ENCODE measurements around the gene MRPS30. TPM values are rescaled to one million over a fixed set of nuclear protein-coding genes. Genes with fewer than 3 reads are reported as not detected.

The MRPS30 gene
- total RNA-seq, 6 experiments from 2014 or later = 23.5 to 71.2 (median 28.8) TPM

DNA sequence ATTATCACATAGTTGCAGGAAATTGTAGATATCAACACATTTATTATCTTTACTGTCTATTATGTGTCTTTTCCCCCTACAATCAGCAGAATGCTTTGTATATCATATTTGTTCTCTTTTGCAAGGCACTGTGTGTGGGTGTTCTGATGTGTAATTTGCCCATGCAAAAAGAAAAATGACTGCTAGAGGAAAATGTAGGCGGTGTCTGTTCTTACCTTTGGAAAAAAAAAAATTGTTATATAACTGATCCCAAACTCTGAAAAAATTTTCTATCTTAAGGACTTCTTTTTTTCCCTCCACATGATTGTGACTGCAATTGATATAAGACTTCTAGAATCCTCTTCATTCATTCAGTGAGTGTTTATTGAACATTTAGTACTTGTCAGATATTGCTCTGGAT is 24.5 kb downstream of the MRPS30 start:
- no peak for ATAC-seq
- intact Hi-C loops (cut with DNase I) = no loop called here
- 100% methylated on average over 1 of the region's 1 CpG for WGBS (ENCODE audit: insufficient coverage, low coverage, low lambda C conversion rate, missing lambda C conversion rate)
- Histone ChIP-seq H3K27ac (no peak overlapping the region), H3K4me1 (no peaks in the 10 kb centered on the region), H3K4me3 (no peak overlapping the region), H3K36me3 (no peaks in the 10 kb centered on the region), H3K9me3 (no peaks in the 10 kb centered on the region), H3K27me3 (no peaks in the 10 kb centered on the region)
- DNase-seq = no peak
- TF ChIP-seq POLR2A (IDR thresholded peaks at IDR 0.05) = no peak
- TF ChIP-seq, protein P1, sequence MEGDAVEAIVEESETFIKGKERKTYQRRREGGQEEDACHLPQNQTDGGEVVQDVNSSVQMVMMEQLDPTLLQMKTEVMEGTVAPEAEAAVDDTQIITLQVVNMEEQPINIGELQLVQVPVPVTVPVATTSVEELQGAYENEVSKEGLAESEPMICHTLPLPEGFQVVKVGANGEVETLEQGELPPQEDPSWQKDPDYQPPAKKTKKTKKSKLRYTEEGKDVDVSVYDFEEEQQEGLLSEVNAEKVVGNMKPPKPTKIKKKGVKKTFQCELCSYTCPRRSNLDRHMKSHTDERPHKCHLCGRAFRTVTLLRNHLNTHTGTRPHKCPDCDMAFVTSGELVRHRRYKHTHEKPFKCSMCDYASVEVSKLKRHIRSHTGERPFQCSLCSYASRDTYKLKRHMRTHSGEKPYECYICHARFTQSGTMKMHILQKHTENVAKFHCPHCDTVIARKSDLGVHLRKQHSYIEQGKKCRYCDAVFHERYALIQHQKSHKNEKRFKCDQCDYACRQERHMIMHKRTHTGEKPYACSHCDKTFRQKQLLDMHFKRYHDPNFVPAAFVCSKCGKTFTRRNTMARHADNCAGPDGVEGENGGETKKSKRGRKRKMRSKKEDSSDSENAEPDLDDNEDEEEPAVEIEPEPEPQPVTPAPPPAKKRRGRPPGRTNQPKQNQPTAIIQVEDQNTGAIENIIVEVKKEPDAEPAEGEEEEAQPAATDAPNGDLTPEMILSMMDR (IDR thresholded peaks at IDR 0.05) = no peak

DNA sequence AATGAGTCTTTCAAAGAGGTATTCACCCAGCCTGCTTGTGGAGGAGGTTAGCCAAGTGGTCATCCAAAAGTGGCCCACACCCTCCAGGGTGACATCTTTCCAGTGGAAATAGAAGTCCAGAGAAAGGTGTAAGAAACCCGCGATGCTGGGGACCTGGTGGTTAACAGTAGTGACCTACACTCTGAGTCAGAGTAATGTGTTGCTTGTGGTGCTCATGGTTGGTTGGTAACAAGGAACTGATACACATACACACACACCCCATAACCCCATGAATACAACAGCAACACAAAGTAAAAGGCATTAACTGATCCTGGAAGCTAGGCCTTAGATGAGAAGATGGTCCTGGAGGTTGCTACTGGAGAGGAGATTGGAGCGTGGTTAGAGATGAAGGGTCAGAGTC is 26.9 kb downstream of the MRPS30 start:
- DNase-seq (no peak), ATAC-seq (no peak)
- Histone ChIP-seq H3K27me3 (no peaks in the 10 kb centered on the region), H3K36me3 (no peaks in the 10 kb centered on the region), H3K4me3 (no peak overlapping the region), H3K4me1 (no peaks in the 10 kb centered on the region), H3K9me3 (no peaks in the 10 kb centered on the region), H3K27ac (no peak overlapping the region)
- intact Hi-C loops (cut with DNase I) = no loop called here
- 100% methylated on average over 3 of the region's 3 CpGs for WGBS (ENCODE audit: insufficient coverage, low coverage, low lambda C conversion rate, missing lambda C conversion rate)
- no peak for TF ChIP-seq POLR2A (IDR thresholded peaks at IDR 0.05)
- TF ChIP-seq, protein P1 (IDR thresholded peaks at IDR 0.05) = no peak

DNA sequence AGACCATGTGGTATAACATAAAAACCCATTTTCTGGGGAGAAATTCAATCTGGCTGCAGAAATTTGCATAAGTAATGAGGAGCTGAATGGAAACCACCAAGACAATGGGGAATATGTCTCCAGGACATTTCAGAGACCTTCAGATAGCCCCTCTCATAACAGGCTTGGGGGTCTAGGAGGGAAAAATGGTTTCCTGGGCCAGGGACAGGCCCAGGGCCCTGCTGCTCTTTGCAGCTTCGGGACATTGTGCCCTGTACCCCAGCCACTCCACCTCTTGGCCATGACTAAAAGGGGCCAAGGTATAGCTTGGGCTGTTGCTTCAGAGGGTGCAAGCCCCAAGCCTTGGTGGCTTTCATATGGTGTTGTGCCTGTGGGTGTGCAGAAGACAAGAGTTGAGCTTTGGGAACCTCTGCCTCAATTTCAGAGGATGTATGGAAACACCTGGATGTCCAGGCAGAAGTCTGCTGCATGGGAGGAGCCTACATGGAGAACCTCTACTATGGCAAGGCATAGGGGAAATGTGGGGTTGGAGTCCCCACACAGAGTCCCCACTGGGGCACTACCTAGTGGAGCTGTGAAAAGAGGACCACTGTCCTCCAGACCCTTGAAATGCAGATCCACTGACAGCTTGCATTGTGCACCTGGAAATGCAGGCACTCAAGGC is 30.4 kb downstream of the MRPS30 start:
- Histone ChIP-seq H3K4me3 (no peak overlapping the region), H3K27me3 (no peaks in the 10 kb centered on the region), H3K27ac (no peak overlapping the region), H3K9me3 (no peaks in the 10 kb centered on the region), H3K36me3 (no peaks in the 10 kb centered on the region), H3K4me1 (no peaks in the 10 kb centered on the region)
- WGBS (ENCODE audit: insufficient coverage, low coverage, low lambda C conversion rate, missing lambda C conversion rate) = 100% methylated on average over 1 of the region's 1 CpG
- TF ChIP-seq, protein P1 (IDR thresholded peaks at IDR 0.05) = no peak
- no peak for TF ChIP-seq POLR2A (IDR thresholded peaks at IDR 0.05)
- intact Hi-C loops (cut with DNase I) = no loop called here
- ATAC-seq = no peak
- DNase-seq = no peak

DNA sequence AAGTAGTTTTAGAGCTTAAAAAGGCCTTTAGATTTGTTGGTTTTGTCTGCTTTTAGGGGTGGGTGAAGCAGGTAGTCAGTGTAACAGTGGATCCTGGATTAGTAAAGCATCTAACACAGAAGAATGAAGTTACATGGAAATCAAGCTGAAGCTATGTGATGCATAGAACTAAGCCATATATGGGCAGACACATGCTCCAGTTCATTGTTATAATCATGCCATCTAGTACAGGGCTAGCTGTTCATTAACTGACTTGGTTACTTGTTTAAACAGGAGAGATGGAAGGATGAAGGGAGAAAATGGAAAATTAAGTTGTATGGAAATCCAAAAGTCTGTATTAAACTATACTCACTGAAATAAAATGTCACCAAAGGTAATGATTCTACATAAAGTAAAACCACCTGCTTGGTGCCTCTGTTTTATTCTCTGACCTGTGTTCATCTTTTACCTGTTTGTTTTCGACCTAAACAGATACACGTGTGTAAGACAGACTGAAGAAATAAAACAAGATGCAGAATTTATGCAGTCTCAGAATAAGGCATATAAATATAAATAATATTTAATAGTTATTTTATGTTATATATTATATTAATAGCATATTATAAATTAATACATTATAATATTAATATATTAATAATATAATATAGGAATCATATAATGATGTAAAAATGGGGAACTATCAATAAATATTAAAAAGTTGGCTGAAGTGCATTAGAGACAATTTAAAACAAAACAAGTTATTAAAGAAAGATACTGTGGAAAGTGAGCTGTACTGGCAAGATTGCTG is 33.9 kb downstream of the MRPS30 start:
- no peak for TF ChIP-seq POLR2A (IDR thresholded peaks at IDR 0.05)
- TF ChIP-seq, protein P1 (IDR thresholded peaks at IDR 0.05) = no peak
- H3K4me1 ChIP-seq = no peaks in the 10 kb centered on the region
- 78% methylated on average over 2 of the region's 2 CpGs for WGBS (ENCODE audit: insufficient coverage, low coverage, low lambda C conversion rate, missing lambda C conversion rate)
- no peak for ATAC-seq
- intact Hi-C loops (cut with DNase I) = no loop called here
- DNase-seq = no peak
- H3K36me3 ChIP-seq = no peaks in the 10 kb centered on the region
- H3K9me3 ChIP-seq = no peaks in the 10 kb centered on the region
- H3K4me3 ChIP-seq = no peak overlapping the region
- H3K27me3 ChIP-seq = no peaks in the 10 kb centered on the region
- H3K27ac ChIP-seq = no peak overlapping the region
